HL-60 (cell line): ENCODE results near the gene PPP2R3C.

Experiments used
- DNase-seq, 2 experiments: peaks; one replicate each; pipeline ENCODE4 v3.0.0-alpha.2; 2010 to 2020; ENCODE audit warnings: low read depth in 1 of 2, low spot score in 1 of 2
- H3K27ac ChIP-seq: fragments of 250-450 bp; sonication (Bioruptor Pico); replicated peaks from 2 replicates; pipeline ENCODE4 v1.5.1; 2020; ENCODE audit warnings: mild to moderate bottlenecking, moderate library complexity
- H3K27me3 ChIP-seq: fragments of 250-450 bp; sonication (Bioruptor Pico); 2 replicates; pipeline ENCODE4 v1.5.1; 2021; ENCODE audit warnings: mild to moderate bottlenecking, moderate library complexity; ENCODE audit not compliant: insufficient read depth, poor library complexity, severe bottlenecking
- H3K4me3 ChIP-seq: replicated peaks from 2 replicates; pipeline ENCODE4 v1.5.1; 2011; ENCODE audit warnings: mild to moderate bottlenecking, control low read depth, low read length; ENCODE audit not compliant: insufficient read depth
- CTCF ChIP-seq: IDR thresholded peaks from one replicate; pipeline ENCODE4 v1.5.1; 2011; ENCODE audit warnings: low read length, control low read depth, inconsistent platforms; ENCODE audit not compliant: insufficient read depth
- GABPA ChIP-seq: IDR thresholded peaks from 2 replicates; pipeline ENCODE4 v1.6.1; 2012; ENCODE audit warnings: low read depth
- POLR2AphosphoS5 ChIP-seq: IDR thresholded peaks from 2 replicates; pipeline ENCODE4 v1.6.1; 2012; ENCODE audit warnings: low read depth
- REST ChIP-seq: IDR thresholded peaks from 2 replicates; pipeline ENCODE4 v1.6.1; 2012; ENCODE audit warnings: low read depth; ENCODE audit not compliant: insufficient replicate concordance
- SPI1 ChIP-seq: IDR thresholded peaks from 2 replicates; pipeline ENCODE4 v1.6.1; 2012; ENCODE audit warnings: low read depth, mild to moderate bottlenecking, borderline replicate concordance

PPP2R3C gene

GRCh38 chr14:35079742-35080141 lies 42.0 kb downstream of the PPP2R3C start:
- no peaks in the 10 kb centered on the region for H3K27me3 ChIP-seq
- no peak for TF ChIP-seq SPI1
- no peak for TF ChIP-seq CTCF
- TF ChIP-seq REST = no peak
- no peak for TF ChIP-seq GABPA
- TF ChIP-seq POLR2AphosphoS5 = no peak
- no peak overlapping the region for H3K4me3 ChIP-seq
- DNase-seq = no peak
- H3K27ac ChIP-seq = no peak overlapping the region

- no peak for DNase-seq
- Histone ChIP-seq H3K27me3 (no peaks in the 10 kb centered on the region), H3K4me3 (no peak overlapping the region), H3K27ac (no peak overlapping the region)
- TF ChIP-seq SPI1 (no peak), CTCF (no peak), POLR2AphosphoS5 (no peak)
These were observed 43.7 kb downstream of the PPP2R3C start for GRCh38 chr14:35078082-35078481.

- DNase-seq = no peak
These were observed 48.3 kb downstream of the PPP2R3C start for GRCh38 chr14:35073486-35073885.

GRCh38 chr14:35072226-35072625 lies 49.6 kb downstream of the PPP2R3C start:
- no peak for TF ChIP-seq REST
- TF ChIP-seq CTCF = no peak
- TF ChIP-seq POLR2AphosphoS5 = no peak
- TF ChIP-seq GABPA = no peak
- no peak for TF ChIP-seq SPI1
- Histone ChIP-seq H3K27me3 (no peaks in the 10 kb centered on the region), H3K4me3 (no peak overlapping the region), H3K27ac (no peak overlapping the region)
- no peak for DNase-seq

More at GRCh38 chr14:35073486-35073885, 48.3 kb downstream of the PPP2R3C start:
- no peaks in the 10 kb centered on the region for H3K27me3 ChIP-seq
- TF ChIP-seq SPI1 = no peak
- H3K27ac ChIP-seq = no peak overlapping the region
- no peak overlapping the region for H3K4me3 ChIP-seq
